Renal cortex interstitium (tissue), 11 donors: Measurements from ENCODE around the gene CCT7. TPM values are rescaled to one million over a fixed set of nuclear protein-coding genes. Genes with fewer than 3 reads are reported as not detected.

Experiments used
- DNase-seq, 11 donors: peaks; one replicate each; pipeline ENCODE4 v3.0.0-alpha.2; 2013; ENCODE audit warnings: low read depth in 9 of 11, low spot score in 4 of 11; ENCODE audit errors: extremely low read depth in 1 of 11
- polyA plus RNA-seq, 3 donors: library from polyadenylated mRNA; unstranded; fragments of 120-200 nt; gene quantifications; one replicate each; pipeline ENCODE4 v1.2.1, GENCODE V29; 2013; ENCODE audit not compliant: insufficient read length in 3 of 3

Gene CCT7
- polyA plus RNA-seq, 3 donors, result 232 to 279 (median 262) TPM

DNA sequence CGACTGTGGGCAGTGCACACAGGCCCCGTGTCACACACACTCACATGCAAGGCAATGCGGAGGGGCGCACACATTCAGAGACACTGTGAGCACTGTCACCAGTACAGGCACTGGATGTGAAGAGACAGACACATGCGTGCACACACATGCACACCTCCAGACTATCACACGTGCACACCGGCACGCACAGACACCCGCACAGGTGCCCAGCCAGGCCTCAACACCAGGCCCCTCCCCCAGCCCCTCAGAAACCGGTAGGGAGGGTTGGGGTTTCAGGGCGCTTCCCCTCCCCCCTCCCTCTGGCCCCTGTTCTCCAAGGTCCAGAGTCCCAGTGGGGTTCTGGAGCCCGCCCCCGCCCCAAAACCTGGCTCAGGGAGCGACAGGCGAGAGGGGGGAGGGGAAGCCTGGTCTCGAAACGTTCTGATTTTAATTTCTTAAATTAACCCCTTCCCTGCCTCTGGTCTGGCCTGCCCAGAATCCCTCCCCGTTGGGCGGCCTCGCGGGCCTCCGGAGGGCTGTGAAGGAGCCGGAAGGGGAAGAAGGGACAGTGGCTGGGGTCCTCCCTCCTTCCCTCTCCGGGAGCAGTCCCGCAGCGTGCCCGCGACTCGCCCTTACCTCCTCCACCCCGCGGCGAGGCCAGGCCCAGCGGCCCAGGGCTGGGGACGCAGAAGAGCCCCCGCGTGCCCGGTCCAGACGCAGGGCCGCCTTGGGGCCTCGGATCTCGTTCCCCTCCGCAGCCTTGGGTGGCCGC, 49.6 kb downstream of the CCT7 start:
- no peak for DNase-seq

DNA sequence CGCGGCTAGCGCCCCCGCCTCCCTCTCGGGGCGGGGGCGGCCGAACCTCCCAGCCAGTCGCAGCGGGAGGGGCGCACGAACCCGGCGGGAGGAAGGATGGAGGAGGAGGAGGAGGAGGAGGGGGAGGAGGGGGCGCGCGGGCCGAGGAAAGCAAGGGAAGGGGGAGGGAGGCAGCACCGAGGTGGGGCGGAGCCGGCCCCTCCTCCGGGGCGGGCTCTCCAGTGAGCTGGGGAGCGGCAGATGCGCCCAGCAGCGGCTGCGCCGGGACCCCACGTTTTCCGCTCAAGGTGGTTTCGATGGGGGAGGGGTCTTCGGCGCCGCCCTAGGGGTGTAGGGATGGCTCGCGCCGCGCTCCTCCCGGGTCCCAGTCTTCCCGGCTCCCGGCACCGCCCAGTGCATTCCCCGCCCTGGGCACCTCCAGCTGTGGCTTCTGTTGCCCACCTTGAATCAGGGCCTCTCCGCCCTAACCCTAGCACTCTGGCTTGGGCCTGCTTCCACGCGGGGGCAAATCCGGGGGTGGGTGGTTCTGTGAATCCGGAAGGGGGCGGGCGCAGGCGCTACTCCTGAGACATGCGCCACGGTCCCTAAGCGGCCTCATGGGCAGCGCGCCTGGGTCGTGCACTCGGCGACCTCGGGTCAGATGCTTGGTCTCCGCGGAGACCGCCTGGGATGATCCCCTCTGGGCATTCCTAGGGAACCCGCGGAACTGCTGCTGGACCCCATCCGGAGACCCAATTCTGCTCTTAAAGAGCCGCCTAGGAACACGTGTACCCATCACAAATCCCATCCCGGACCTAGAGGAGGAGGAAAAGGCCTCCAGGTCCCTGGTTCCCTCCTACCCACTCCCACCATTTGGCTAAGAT, 50.4 kb downstream of the CCT7 start, which contains the start of gene FBXO41:
Gene FBXO41 (minus strand): TSS at position 183 of the 863 bp plus-strand sequence. CDS start 14,848 bp downstream, outside the sequence.
- no peak for DNase-seq

DNA sequence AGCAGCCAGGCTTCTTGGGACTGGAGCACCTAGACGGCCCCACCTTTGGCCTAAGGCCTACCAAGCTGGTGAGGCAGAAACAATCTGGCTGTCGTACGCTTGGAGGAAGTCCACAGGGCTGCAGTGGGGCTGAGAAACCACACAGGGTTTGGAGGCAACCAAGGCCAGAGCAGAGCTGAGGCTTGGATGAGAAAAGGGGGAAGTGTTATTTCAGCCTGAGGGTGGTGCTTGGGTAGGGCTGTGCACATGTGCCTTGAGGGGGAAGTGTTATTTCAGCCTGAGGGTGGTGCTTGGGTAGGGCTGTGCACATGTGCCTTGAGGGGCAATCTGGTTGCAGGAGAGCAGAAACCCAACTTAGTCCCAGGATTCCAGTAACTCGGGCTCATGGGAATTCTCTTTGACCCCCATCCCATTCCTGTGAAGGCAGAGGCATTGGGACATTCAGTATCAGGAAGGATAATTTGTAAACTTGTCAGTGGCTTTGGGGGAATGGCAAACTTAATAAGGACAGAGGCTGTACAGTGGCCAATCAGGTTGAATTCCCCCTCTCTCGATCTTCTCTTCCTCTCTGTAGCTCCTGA, 51.1 kb downstream of the CCT7 start:
- DNase-seq, result no peak

DNA sequence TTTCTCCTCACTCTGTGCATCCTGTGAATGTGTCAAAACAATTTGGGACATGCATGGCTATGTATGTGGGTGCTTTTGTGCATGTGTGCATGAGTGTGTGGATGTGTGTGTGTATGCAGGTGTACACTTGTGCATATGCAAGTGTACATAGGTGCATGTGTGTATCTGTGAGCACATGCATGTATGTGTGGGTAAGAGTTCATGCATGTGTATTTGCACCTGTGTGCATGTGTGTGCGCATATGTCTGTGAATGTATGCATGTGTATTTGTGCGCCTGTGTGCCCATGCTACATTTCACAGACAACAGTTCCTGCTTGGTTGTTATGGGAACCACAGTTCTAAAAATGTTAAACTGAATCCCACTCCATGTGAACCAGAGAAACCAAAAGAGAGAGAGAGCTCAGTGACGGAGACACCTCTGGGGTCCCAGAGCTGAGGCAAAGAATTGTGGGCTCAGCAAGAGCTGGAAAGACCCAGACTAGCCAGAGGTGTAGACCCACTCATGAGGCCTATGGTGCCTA, 52.1 kb downstream of the CCT7 start:
- DNase-seq, result no peak

DNA sequence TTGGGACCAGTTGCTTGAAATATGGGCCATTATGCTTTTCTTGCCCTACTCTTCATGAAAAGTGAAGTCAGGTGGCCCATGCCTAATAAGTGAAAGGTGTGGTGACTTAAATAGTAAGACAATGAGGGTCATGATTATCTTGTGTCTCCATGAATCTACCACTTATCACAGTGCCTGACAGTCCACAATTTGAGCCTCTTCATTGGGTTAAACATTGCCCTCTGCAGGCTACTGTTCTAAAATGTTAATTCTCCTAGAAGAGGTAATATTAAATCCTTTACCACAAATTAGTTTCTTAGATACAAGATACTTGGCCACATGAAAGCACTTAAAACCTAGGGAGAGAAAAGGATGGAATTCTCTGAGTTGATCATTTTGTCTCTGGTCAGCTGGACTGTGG, 55.2 kb downstream of the CCT7 start:
- no peak for DNase-seq

DNA sequence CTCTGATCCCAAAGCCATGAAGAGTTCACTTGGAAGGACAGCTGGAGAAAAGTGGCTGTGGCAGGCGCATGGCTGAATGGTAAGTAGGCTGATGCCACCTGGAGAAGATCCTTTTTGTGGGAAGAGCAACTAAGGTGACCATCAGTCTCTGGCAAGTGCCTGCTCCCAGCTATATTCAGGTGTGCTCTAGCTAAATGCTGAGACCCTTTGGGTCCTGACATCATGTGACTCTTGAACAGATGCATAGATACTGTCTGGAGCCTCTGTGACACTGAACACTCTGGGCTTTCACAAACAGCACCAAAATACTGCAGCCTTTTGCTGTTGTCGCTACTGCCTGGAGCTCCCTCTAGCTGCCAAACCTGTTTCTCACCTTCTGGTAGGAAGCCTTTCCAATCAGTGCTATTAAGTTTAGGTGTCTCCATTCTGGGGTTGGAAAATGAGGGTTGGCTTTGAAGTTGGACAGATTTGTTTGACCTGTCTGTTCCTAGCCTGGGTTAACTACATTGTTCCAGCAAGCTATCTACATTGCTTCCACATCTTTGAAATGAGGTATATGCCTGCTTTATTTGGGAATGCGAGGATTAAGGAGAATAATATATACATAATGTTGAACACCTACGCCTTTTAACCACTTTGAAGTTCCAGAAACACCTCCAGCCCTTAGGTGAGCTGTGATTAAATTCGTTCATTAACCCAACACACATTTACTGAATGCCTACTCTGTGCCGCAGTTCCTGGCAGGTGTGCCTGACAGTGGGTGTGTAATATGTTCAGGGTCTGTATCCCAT, 56.1 kb downstream of the CCT7 start:
- no peak for DNase-seq

DNA sequence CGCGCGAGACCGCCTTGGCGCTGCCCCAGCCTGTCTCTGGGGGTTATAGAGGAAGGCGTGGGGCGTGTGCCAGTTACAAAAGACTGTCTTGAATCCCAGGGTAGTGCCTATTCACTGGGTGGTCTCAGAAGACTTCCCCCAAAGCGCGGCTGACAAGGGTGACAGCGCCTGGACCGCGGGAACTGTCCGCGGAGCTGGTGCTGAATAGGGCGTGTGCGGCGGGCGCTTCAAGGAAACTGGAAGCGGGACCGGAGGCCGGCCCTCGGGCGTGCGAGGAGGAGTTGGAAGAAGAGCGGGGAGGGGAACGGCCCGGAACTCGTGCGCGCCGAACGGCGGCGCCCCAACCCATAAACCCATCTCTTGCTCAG, 57.0 kb downstream of the CCT7 start:
- peak in 10 of 11 donors; percentile 50 to 80 (median 73) for DNase-seq

DNA sequence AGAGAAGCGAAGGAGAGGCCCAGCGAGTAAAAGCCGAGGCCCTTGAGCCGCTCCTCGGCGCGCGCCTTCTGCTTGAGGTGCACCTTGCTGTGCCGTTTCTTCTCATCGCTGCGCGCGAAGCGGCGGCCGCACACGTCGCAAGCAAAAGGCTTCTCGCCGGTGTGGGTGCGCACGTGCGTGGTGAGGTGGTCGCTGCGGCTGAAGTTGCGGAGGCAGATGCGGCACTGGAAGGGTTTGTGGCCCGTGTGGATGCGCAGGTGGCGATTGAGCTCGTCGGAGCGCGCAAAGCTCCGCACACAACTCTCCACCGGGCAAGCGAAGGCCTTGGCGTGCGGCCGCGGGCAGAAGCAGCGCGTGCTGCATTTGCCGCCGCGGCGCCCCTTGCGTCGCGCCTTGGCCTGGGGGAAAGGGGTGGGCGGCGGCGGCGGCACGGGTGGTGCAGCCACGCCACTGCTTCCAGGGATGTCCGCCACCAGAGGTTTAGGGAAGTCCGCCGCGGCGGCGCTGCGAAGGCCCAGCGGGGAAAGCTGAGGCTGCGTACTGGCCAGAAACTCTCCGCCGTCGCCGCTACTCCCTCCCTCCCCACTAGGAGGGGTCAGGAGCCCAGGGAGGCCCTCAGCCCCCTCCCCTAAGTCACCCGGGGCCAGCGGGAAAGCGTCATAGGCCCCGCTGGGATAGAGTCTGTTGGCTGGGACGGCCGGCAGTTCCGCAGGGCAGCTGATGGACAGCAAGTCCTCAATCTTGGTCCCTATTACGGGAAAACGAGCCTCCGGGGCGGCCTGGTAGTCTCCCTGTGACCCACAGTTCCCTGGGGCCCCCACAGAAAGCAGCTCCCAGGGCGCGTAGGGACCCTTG, 57.6 kb downstream of the CCT7 start:
- DNase-seq, result no peak

DNA sequence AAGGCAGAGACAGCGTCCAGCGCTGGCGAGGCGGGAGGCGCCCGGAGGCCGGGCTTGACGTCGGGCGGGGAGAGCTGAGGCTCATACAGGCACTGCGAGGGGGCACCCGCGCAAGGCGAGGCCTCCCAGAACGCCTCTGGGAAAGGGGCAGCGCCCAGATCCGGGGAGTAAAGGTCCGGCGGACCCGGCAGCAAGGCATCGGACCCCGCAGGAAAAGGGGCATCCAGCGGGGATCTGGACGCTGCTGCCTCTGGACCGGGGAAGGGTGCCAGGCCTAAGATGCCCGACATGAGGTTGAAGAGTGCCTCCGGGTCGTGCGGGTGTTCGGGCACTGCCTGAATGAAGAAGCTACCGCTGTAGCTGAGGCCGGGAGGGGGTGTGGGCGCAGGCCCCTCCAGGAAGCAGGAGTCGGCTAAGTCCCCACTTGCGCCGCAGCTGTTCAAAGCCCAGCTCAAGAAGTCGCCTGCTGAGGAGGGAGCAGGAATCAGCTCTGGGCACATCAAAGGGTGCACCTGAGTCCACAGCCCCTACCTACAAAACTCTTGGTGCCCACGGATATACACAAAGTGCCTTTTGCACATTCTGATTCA, 58.3 kb downstream of the CCT7 start:
- DNase-seq, result no peak

DNA sequence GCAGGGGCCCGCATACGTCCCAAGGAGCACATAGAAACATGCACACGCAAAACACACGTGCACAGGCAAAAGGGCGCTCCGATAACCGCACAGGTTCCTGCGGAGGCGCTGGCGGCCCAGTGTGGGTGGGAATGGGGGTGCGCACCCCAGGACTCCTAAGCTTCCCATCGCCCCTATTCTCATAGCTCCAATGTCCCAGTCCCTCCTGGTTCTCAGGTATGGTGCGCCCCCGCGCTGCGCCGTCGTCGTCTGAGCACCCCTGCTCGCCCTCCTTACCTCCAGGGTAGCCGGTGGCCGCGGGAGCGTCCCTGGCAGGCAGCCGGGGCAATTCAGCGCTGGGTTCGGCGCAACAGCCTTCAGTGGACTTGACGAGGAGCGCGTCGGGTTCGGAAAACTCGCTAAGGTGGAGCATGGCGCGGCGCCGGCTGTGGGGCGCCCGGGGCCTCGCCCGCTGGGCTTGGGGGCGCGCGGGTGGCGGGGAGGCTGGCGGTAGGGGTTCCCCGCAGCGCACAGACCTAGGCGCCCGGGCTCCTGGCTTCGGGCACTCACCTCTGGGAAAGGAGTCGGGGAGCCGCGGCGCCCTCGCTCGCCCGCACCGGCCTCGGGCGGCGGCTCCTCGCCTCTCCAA, 58.9 kb downstream of the CCT7 start:
- DNase-seq, result no peak

DNA sequence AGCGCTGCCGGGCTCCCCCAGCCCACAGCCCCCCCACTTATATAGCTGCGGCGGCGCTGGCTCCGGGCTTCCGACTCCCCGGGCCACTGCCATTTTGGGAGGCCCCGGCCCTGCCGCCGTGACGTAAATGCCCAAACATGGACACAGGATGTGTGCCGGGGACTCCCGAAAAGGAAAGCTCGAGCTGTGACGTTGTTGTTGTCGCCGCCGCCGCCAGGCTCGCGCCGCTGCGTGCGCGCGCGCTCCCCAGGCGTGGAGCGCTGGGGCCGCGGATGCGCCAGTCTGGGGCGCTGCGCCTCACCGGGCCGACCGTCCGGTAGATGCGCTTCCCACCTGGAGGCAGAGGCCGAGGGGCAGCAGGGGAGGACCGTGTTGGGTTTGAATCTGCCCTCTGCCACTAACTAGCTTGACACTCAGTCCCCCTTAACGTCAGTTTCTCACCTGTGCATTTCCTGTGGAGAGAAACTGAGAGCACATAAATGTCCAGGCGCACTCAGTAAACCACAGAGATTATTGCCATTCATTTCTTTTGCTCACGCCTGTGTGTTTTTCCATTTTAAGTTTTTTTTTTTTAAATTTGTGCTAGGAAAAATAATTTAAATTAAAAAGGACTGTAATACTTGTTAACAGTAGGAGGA, 59.5 kb downstream of the CCT7 start, which contains the start of gene EGR4:
Gene EGR4 (minus strand): TSS at position 15 of the 638 bp plus-strand sequence. CDS start 231 bp downstream, outside the sequence.
- DNase-seq, result no peak

DNA sequence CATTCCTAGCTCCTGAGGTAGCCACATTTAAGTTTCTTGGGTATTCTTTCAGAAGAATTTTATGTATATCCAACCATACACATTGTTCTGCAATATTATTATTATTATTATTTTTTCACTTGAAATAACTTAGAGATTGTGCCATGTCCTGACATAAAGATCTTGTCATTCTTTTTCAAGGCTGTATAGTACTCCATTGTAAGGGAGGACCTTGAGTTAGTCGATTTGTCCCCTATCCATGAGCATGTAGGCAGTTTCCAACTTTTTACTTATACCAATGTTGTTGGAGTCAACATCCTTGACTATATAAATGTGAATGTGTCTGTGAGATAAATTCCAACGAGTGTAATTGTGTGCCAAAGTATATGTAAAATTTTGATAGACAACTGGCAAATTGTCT, 60.1 kb downstream of the CCT7 start:
- DNase-seq, result no peak

DNA sequence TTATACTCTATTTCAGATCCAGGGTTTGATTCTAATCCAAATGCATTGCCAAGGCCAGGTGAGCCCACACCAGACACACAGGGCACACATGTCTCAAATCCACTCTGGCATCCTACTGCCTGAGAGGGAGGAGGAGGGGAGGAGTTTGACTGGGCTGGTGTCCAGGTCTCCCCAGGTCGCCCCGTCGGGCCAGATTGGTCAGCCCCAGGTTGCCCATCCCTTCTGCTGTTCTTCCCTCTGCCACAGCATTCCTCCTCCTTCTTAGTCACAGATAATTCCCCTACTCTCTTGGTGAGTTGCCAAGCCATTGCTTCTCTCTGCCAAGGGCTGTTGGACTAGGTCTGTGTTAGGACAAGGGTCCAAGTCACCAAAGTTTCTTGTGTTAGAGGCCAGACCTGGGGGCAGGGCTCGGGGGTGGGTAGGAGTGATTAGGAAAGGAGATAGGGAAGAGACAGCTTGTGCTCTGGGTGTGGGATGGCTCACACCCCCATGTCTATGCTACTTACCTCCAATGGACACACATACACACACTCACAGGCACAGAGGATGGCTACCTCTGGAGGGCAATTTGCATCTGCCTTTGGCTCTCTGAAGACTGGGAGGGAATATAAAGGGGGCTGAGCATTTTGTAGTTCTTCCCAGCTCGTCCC, 61.8 kb downstream of the CCT7 start:
- DNase-seq, result no peak

DNA sequence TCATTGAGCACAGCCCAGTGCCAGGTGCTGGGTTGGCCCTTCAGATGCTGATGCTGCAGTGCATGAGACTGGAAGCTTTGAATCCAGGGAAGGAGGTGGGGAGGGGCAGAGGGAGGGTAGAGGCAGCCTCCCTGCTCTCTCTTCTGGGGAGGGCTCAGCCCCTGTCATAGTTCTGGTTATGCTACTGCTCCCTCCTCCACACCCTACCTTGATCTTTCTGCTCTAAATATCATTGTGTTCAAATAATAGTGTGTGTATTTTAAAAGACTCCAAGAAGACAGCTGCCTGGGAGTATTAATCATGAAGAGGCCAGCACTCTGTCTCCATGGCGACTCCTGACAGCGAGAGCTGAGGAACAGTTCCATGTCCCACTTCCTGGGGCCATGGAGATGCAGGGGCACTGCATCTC, 63.0 kb downstream of the CCT7 start:
- no peak for DNase-seq

DNA sequence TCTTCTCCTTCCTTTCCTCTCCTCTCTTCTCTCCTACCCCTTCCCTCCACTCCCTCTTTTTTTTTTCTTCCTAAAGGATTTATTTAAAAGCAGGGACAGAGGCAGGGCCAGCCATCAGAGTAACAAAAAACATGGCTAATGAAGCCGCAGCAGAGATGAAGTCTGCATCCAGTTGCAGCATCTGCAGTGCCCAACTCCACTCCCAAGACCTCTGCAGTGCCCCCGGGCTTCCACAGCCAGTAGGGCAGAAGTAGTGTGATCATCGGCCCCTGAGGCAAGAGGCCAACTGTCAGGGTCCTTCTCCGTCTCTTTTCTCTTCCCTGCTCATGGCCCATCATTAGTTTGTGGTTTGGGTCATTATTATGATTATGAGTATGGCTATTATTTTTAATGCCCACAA, 63.5 kb downstream of the CCT7 start:
- no peak for DNase-seq

DNA sequence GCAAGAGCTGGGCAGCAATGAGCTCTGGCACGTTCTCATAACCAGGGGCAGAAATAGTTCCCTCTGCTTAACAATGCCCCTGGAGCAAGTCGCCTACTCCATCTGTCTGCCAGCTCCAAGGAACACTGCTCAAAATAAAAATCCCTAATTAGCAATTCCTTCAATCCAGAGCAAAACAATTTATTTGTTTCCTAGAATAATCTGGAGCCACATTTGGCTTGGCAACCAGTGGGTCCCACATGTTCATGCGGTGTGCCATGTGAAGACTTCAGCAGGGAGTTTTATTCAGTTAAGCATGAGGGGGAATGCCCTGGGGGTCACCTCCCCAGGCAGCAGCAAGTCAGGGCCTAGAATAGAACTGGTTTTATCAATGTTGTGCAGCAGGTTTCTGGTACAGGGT, 66.8 kb downstream of the CCT7 start:
- DNase-seq, result no peak
